B cell (primary cell): ENCODE measurements around the gene IL9.

Experiments used
- EZH2 ChIP-seq: IDR thresholded peaks from 2 replicates; pipeline ENCODE4 v1.6.1; 2012; ENCODE audit warnings: borderline replicate concordance, low read depth, mild to moderate bottlenecking, moderate library complexity, low read length; ENCODE audit not compliant: insufficient read depth, poor library complexity, severe bottlenecking
- TF ChIP-seq, protein P1 (sequence below): fragments of 200-600 bp; IDR thresholded peaks from one replicate; pipeline ENCODE4 v1.8.0; 2022; ENCODE audit warnings: antibody characterized with exemption, mild to moderate bottlenecking

DNA sequence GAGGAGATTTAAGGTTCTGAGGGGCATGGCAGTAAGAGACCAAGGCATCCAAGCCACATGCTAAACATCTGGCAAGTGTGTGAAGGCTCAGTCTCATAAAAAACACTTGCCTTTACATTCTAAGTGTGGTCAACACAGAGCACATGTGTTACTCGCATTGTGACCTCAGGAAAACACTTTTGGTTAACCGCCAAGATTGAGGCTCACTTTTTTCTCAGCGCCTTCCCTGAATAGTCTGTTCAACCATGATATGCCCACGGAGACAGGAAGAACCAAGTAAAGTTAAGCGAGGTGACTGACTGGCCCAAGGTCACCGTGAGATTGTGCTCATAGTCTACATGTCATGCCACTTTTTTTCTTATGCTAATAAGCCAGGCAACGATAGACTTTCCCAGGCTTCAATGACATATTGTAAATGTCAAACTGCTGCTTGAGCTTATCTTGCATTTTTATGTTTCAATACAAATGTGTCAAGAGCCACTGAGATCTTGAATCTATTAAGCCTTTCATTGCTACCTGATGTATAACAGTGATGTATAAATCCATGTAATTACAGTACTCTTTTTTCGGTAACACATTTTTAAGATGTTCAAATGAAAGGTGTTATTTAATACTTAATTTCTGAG lies 21.1 kb upstream of the IL9 start:
- TF ChIP-seq, protein P1, sequence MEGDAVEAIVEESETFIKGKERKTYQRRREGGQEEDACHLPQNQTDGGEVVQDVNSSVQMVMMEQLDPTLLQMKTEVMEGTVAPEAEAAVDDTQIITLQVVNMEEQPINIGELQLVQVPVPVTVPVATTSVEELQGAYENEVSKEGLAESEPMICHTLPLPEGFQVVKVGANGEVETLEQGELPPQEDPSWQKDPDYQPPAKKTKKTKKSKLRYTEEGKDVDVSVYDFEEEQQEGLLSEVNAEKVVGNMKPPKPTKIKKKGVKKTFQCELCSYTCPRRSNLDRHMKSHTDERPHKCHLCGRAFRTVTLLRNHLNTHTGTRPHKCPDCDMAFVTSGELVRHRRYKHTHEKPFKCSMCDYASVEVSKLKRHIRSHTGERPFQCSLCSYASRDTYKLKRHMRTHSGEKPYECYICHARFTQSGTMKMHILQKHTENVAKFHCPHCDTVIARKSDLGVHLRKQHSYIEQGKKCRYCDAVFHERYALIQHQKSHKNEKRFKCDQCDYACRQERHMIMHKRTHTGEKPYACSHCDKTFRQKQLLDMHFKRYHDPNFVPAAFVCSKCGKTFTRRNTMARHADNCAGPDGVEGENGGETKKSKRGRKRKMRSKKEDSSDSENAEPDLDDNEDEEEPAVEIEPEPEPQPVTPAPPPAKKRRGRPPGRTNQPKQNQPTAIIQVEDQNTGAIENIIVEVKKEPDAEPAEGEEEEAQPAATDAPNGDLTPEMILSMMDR, result no peak
- TF ChIP-seq EZH2, result no peak
